Cardiac fibroblast (primary cell): ENCODE results near the gene SPRED2.

Experiments
- DNase-seq, 2 donors: peaks; one replicate each; pipeline versions ENCODE4 v3.0.0 to v3.0.0-alpha.2; 2010; ENCODE audit warnings: low read depth in 2 of 2
- H3K4me3 ChIP-seq, 2 donors: replicated peaks in 1 of 2; 1 replicate in 1 of 2; 2 replicates in 1 of 2; pipeline ENCODE4 v1.5.1; 2011; ENCODE audit warnings: low read depth in 2 of 2, low read length in 2 of 2, mild to moderate bottlenecking in 2 of 2, moderate library complexity in 1 of 2
- TF ChIP-seq, protein P1 (sequence below): IDR thresholded peaks from one replicate; pipeline ENCODE4 v1.5.1; 2011; ENCODE audit warnings: low read depth, mild to moderate bottlenecking, low read length, inconsistent platforms

The SPRED2 gene

DNA sequence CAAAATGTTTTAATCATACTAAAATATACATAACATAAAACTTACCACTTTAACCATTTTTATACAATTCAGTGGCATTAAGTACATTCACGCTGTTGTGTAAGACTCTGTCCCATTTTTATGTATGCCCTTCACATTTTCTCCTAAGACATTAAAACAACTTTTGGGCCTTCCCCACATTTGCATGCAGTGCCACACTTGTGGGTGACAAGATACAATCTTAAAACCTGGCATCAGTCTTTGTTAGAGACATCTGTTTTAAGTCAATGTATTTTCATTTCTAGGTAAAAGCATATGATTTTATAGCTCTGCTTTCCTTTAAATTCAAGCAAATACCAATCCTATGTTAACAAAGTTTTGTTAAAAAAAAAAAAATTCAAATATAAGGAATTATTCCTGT lies 17.3 kb downstream of the SPRED2 start:
- TF ChIP-seq, protein P1, sequence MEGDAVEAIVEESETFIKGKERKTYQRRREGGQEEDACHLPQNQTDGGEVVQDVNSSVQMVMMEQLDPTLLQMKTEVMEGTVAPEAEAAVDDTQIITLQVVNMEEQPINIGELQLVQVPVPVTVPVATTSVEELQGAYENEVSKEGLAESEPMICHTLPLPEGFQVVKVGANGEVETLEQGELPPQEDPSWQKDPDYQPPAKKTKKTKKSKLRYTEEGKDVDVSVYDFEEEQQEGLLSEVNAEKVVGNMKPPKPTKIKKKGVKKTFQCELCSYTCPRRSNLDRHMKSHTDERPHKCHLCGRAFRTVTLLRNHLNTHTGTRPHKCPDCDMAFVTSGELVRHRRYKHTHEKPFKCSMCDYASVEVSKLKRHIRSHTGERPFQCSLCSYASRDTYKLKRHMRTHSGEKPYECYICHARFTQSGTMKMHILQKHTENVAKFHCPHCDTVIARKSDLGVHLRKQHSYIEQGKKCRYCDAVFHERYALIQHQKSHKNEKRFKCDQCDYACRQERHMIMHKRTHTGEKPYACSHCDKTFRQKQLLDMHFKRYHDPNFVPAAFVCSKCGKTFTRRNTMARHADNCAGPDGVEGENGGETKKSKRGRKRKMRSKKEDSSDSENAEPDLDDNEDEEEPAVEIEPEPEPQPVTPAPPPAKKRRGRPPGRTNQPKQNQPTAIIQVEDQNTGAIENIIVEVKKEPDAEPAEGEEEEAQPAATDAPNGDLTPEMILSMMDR: no peak
- DNase-seq: no peak
- H3K4me3 ChIP-seq: no peak overlapping the region

DNA sequence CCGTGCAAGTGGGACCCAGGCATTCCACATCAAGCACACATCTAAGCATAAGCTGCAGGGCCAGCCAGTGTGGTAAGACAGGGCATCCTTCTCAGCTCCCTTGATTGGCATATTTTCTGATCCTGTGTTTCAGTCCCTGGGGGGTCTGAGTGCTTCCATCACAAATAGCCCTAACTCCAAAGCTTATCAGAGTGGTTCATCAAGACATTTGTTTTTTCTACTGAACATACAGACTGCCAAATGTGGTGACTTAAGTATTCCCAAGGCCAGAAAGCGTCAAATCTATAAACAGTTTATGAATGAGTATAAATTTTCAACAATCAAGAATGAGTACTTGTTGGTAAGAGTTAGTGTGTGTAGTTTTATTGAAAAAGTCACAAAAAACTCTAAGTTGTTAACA lies 18.8 kb downstream of the SPRED2 start:
- TF ChIP-seq, protein P1: no peak

DNA sequence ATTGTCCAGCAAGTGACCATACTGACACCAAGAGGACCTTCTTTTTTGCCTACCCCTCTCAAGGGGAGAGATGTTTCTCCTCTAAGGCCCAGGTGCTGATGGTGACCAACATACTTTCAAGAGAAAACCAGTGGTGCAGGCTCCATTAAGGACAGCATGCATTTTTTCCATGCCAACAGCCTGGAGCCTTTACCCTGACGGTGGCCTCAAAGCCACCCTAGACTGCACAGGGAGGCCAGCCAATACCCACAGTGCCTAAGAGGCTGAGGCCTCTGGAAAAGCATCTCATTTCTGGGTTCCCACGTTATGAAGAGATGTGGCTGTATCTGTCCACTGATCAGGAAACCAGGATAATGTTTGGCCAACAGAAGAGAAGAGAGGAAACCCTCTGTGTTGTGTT lies 19.3 kb downstream of the SPRED2 start:
- H3K4me3 ChIP-seq: no peak overlapping the region
- TF ChIP-seq, protein P1: no peak
- DNase-seq: no peak

More for the DNA sequence above, 18.8 kb downstream of the SPRED2 start:
- DNase-seq: no peak
- no peak overlapping the region for H3K4me3 ChIP-seq

DNA sequence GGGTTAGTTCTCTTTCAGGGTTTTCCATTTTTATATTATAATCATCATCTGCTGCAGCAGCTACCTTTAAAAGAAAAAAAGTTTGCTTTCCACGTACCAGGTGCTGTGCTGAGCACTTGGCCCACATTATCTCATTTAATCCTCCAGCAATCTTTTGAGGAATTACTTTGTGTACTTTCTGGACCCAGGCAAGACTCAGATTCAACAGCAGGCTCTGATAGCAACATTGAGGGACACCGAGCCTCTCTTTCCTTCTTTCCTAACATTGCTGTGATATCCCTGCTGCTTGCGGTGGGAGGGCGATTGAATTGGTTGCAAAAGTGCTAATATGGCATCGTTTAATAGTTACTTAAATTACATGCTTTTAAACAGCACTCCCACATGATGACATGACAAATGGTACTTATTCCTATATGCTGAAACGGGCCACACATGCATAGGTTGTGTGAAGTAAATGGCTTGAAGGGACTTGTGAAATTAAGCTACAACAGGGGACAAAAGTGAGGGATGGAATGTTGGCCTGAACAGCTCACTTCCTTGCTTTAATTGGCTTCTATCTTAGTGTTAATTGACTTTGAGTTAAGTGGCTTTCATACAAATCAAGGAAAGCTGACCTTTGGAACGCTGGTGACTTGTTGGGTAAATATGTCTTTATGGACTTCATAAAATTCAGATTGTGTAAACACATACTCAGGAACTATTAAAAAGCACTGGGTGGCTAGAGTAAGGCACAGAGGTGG lies 21.2 kb downstream of the SPRED2 start:
- TF ChIP-seq, protein P1: no peak
- no peak overlapping the region for H3K4me3 ChIP-seq
- DNase-seq: no peak

DNA sequence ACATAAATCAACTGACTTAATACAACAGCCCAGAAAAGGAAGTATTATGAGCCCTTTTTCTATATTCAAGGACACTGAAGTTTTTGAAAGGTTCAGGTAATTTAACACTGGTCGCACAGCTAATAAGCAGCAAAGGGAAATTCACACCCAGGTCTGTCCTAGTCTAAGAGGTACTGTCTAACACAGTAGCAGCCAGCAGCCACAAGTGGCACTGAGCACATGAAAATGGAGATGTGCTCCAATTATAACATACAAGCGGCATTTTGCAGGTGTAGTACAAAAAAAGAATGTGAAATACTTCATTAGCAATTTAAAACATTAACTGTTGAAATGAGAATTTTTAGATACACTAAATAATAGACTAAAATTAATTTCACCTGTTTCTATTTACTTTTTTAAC lies 23.4 kb downstream of the SPRED2 start:
- no peak overlapping the region for H3K4me3 ChIP-seq
- TF ChIP-seq, protein P1: no peak
- DNase-seq: no peak

DNA sequence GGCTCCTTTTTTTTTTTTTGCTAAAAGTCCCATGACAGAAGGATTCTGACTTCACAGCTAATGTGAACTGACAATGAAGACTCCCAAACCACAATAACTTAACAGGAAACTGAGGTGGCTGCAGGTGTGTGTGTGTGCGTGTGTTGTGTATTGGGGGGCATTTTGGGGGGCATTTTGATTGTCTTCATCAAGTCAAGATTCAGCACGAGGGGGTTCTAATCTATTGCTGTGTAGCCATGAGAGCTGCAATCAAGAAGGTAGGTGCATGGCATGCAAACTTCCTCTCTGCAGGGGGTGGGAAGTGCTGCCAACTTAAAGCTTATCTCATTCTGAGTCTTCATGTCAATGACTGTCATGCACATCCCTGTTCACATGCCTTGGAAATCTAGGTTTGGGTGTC lies 25.2 kb downstream of the SPRED2 start:
- DNase-seq: no peak
- TF ChIP-seq, protein P1: no peak
- no peak overlapping the region for H3K4me3 ChIP-seq
